ENCODE data around the gene SIRPG. TPM values are rescaled to one million over a fixed set of nuclear protein-coding genes. Genes with fewer than 3 reads are reported as not detected.

The SIRPG gene
- total RNA-seq, 1 experiment from 2014 or later = not detected

DNA sequence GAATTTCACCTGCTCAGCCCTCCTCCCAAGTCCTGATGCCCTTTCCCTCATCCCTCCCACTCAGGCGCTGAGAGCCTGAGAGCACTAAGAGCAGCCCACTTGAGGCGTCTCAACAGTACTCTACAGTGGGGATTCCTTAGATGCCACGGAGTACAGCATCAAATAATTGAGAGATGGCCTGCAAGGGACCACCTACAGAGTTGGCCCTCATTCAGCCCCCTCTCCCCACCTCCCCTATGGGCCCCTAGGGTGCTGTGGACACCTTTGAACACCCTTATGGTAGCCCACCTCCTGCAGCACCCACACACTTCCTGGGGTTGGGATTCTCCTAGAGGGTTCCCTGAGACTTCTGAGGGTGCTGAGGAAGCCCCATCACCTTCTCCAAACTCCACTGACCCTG is 37.1 kb upstream of the SIRPG start:
- no peak for DNase-seq
- no peaks in the 10 kb centered on the region for H4K20me1 ChIP-seq (ENCODE audit: insufficient read depth, low read depth, low read length)
- H3K9me2 ChIP-seq (replicated peaks; ENCODE audit: insufficient read depth, low read length) = no peaks in the 10 kb centered on the region
- H3K27ac ChIP-seq (ENCODE audit: low read length) = no peak overlapping the region
- H3K9me3 ChIP-seq (ENCODE audit: low read length) = no peaks in the 10 kb centered on the region
- H3K4me2 ChIP-seq (ENCODE audit: low read depth, low read length, poor library complexity, severe bottlenecking) = no peak overlapping the region
- no peak overlapping the region for H3K4me3 ChIP-seq (ENCODE audit: low read length)
- H3K9ac ChIP-seq (ENCODE audit: low read length) = no peak overlapping the region
- no peaks in the 10 kb centered on the region for H3K27me3 ChIP-seq (ENCODE audit: low read length)
- H3K4me1 ChIP-seq (ENCODE audit: low read length) = no peaks in the 10 kb centered on the region
- no peak overlapping the region for H2AFZ ChIP-seq (ENCODE audit: low read length)
- no peaks in the 10 kb centered on the region for H3K79me2 ChIP-seq (ENCODE audit: low read length)
- H3K36me3 ChIP-seq (ENCODE audit: insufficient read depth, low read length) = no peaks in the 10 kb centered on the region

DNA sequence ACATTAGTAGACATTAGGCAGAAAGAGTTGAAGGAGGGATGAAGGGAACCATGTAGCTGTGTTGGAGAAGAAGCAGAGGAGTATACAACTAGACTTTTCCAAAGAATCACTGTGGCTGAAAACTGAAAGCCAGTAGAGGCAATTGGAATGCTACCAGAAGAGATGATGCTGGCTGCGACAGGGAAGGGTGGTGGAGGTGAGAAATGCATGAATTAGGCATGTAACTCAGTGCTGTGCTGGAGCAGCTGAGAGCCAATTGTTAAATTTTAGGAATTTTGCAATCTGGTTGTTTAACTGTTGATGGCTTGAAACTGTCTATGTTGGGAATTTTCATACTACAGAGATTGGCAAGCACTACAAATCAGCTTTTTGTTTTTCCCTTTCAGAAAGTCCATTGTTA is 35.8 kb upstream of the SIRPG start:
- H3K9me2 ChIP-seq (replicated peaks; ENCODE audit: insufficient read depth, low read length) = no peaks in the 10 kb centered on the region
- H3K4me3 ChIP-seq (ENCODE audit: low read length) = no peak overlapping the region
- no peak overlapping the region for H3K4me2 ChIP-seq (ENCODE audit: low read depth, low read length, poor library complexity, severe bottlenecking)
- no peak overlapping the region for H3K9ac ChIP-seq (ENCODE audit: low read length)
- no peak overlapping the region for H3K27ac ChIP-seq (ENCODE audit: low read length)
- no peaks in the 10 kb centered on the region for H3K9me3 ChIP-seq (ENCODE audit: low read length)
- H2AFZ ChIP-seq (ENCODE audit: low read length) = no peak overlapping the region
- no peak for DNase-seq
- H3K27me3 ChIP-seq (ENCODE audit: low read length) = no peaks in the 10 kb centered on the region
- H4K20me1 ChIP-seq (ENCODE audit: insufficient read depth, low read depth, low read length) = no peaks in the 10 kb centered on the region
- no peaks in the 10 kb centered on the region for H3K36me3 ChIP-seq (ENCODE audit: insufficient read depth, low read length)
- H3K79me2 ChIP-seq (ENCODE audit: low read length) = no peaks in the 10 kb centered on the region
- no peaks in the 10 kb centered on the region for H3K4me1 ChIP-seq (ENCODE audit: low read length)

DNA sequence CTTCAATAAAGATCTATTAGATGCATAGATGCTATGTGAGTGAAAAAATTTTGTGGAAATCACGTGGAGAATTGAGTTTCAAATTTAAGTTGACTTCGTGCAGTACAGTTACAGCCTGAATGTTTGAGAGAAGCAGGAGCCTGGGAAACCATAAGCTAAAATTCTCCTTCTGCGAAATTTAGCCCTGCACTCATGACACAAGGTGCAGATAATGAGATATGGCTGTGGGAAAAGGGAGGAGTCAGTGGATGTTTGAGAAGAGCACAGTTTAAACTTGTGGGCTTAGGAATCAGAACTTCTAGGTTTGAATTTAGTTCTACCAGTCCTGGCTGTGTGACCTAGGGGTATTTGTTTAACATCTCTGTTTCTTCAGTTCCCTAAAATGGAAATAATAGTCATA is 32.1 kb upstream of the SIRPG start:
- Histone ChIP-seq H3K4me1 (ENCODE audit: low read length) (no peaks in the 10 kb centered on the region), H3K36me3 (ENCODE audit: insufficient read depth, low read length) (no peaks in the 10 kb centered on the region), H3K27ac (ENCODE audit: low read length) (no peak overlapping the region), H3K4me2 (ENCODE audit: low read depth, low read length, poor library complexity, severe bottlenecking) (no peak overlapping the region), H3K27me3 (ENCODE audit: low read length) (no peaks in the 10 kb centered on the region), H3K9me3 (ENCODE audit: low read length) (no peaks in the 10 kb centered on the region), H3K9me2 (replicated peaks; ENCODE audit: insufficient read depth, low read length) (no peaks in the 10 kb centered on the region), H2AFZ (ENCODE audit: low read length) (no peak overlapping the region), H3K4me3 (ENCODE audit: low read length) (no peak overlapping the region), H3K9ac (ENCODE audit: low read length) (no peak overlapping the region), H4K20me1 (ENCODE audit: insufficient read depth, low read depth, low read length) (no peaks in the 10 kb centered on the region), H3K79me2 (ENCODE audit: low read length) (no peaks in the 10 kb centered on the region)
- DNase-seq = no peak

DNA sequence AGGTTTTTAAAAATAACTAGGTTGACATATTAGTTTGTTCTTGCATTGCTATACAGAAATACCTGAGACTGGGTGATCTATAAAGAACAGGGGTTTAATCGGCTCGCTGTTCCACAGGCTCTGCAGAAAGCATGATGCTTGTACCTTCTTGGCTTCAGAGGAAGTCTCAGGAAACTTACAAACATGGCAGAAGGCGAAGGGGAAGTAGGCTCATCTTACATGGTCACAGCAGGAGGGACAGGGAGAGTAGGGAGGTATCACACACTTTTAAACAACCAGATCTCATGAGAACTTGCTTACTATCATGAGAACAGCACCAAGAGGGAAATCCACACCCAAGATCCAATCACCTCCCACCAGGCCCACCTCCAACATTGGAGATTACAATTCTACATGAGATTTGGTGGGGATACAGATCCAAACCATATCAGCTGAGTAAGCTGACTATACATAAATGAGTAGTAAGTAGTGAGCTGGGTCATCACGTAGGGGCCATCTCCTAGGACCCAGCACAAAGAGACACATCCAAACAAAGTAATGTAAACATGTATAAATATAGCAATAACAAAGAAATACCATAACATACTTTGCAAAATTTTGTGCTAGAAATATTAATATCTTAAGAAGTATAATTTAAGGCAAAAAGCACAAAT is 31.4 kb upstream of the SIRPG start:
- H3K9me3 ChIP-seq (ENCODE audit: low read length) = no peaks in the 10 kb centered on the region
- no peaks in the 10 kb centered on the region for H3K9me2 ChIP-seq (replicated peaks; ENCODE audit: insufficient read depth, low read length)
- no peaks in the 10 kb centered on the region for H3K27me3 ChIP-seq (ENCODE audit: low read length)
- no peak overlapping the region for H3K4me2 ChIP-seq (ENCODE audit: low read depth, low read length, poor library complexity, severe bottlenecking)
- H3K4me3 ChIP-seq (ENCODE audit: low read length) = no peak overlapping the region
- no peak for DNase-seq
- H3K9ac ChIP-seq (ENCODE audit: low read length) = no peak overlapping the region
- no peak overlapping the region for H3K27ac ChIP-seq (ENCODE audit: low read length)
- H4K20me1 ChIP-seq (ENCODE audit: insufficient read depth, low read depth, low read length) = no peaks in the 10 kb centered on the region
- no peak overlapping the region for H2AFZ ChIP-seq (ENCODE audit: low read length)
- no peaks in the 10 kb centered on the region for H3K79me2 ChIP-seq (ENCODE audit: low read length)
- no peaks in the 10 kb centered on the region for H3K36me3 ChIP-seq (ENCODE audit: insufficient read depth, low read length)
- H3K4me1 ChIP-seq (ENCODE audit: low read length) = no peaks in the 10 kb centered on the region

DNA sequence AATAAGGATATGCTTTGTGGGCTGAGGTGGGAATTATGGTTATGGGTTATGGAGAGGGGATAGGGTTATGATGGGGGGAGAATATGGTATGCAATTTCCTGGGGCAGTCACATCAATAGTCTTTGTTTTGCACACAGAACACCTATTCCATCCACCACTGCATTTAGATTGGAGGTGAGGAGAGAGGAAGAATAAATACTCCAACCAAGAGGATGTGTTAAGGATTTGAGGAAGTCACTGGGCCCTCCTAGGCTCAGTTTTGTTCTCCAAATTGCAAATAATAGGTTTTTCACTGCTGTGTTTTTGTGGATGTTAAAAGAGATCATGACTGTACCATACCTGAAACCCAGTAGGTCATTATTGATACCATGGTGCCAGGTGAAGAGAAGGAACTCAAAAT is 29.5 kb upstream of the SIRPG start:
- Histone ChIP-seq H3K27ac (ENCODE audit: low read length) (no peak overlapping the region), H3K4me2 (ENCODE audit: low read depth, low read length, poor library complexity, severe bottlenecking) (no peak overlapping the region), H3K9ac (ENCODE audit: low read length) (no peak overlapping the region), H3K9me2 (replicated peaks; ENCODE audit: insufficient read depth, low read length) (no peaks in the 10 kb centered on the region), H4K20me1 (ENCODE audit: insufficient read depth, low read depth, low read length) (no peaks in the 10 kb centered on the region), H2AFZ (ENCODE audit: low read length) (no peak overlapping the region), H3K4me3 (ENCODE audit: low read length) (no peak overlapping the region), H3K36me3 (ENCODE audit: insufficient read depth, low read length) (no peaks in the 10 kb centered on the region), H3K4me1 (ENCODE audit: low read length) (no peaks in the 10 kb centered on the region), H3K79me2 (ENCODE audit: low read length) (no peaks in the 10 kb centered on the region), H3K9me3 (ENCODE audit: low read length) (peaks cover 3% of the 10 kb centered on the region; the same call in 1 of the 2 replicates), H3K27me3 (ENCODE audit: low read length) (no peaks in the 10 kb centered on the region)
- no peak for DNase-seq

DNA sequence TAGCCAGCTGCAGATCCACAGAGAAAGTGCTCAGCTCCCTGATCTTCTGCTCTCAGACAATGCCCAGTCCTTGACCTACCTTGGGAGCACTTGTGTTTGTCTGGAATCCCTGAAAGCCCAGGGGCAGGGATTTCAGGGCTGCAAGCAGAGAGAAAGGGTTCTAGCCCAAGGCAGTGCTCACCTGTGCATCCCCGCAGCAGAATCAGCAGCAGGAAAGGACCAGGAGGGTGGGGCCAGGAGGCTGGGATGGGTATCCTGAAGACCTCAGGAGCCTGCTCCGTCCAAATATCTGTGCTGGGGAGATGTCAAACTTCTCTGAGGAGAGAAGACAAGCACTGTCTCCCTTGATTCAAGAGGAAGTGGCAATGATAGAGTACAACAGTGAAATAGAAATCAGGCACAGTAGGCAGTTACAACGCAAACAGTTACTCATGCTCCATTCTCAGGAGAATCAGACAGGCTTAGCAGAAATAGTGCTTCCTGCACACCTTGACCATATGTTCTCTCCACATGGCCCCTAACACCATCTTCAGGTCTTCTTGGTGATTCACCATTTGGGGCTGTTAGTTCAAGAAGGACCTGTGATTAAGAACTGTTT is 28.7 kb upstream of the SIRPG start:
- no peak for DNase-seq
- Histone ChIP-seq H4K20me1 (ENCODE audit: insufficient read depth, low read depth, low read length) (no peaks in the 10 kb centered on the region), H2AFZ (ENCODE audit: low read length) (no peak overlapping the region), H3K4me1 (ENCODE audit: low read length) (no peaks in the 10 kb centered on the region), H3K9me2 (replicated peaks; ENCODE audit: insufficient read depth, low read length) (no peaks in the 10 kb centered on the region), H3K4me3 (ENCODE audit: low read length) (no peak overlapping the region), H3K9me3 (ENCODE audit: low read length) (peaks cover 3% of the 10 kb centered on the region; the same call in 1 of the 2 replicates), H3K36me3 (ENCODE audit: insufficient read depth, low read length) (no peaks in the 10 kb centered on the region), H3K9ac (ENCODE audit: low read length) (no peak overlapping the region), H3K79me2 (ENCODE audit: low read length) (no peaks in the 10 kb centered on the region), H3K27ac (ENCODE audit: low read length) (no peak overlapping the region), H3K27me3 (ENCODE audit: low read length) (no peaks in the 10 kb centered on the region), H3K4me2 (ENCODE audit: low read depth, low read length, poor library complexity, severe bottlenecking) (no peak overlapping the region)

DNA sequence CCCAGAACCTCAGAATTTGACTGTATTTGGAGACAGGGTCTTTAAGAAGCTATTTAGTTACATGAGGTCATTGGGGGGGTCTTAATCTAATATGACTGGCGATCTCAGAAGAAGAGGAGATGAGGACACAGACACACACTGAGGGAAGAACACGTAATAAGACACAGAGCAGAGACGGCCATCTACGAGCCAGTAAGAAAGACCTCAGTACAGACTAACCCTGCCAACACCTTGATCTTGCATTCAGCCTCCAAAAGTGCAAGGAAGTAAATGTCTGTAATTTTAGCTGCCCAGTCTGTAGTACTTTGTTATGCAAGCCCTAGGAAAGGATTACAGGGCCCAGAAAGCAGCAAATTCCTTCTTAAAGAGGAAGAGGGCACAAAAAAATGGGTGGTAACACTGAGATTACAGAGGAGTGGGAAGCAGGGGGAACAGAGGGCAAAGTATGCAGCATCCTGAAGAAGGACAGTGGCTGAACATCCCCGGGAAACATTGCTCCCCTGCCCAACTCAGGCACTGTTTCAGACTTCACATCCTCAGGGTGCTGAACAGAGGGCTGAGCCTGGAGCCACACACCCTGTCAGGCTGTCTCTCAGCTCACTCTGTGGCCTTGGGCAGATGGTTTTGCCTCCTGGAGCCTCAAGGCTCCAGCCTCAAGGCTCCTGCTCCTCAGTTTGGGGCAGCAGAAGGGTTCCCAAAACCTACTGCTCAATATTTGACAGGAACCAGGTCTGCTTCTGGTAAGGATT is 27.9 kb upstream of the SIRPG start:
- Histone ChIP-seq H3K4me1 (ENCODE audit: low read length) (no peaks in the 10 kb centered on the region), H3K9ac (ENCODE audit: low read length) (no peak overlapping the region), H3K9me3 (ENCODE audit: low read length) (peaks cover 3% of the 10 kb centered on the region; the same call in 1 of the 2 replicates), H3K4me3 (ENCODE audit: low read length) (no peak overlapping the region), H3K27me3 (ENCODE audit: low read length) (no peaks in the 10 kb centered on the region), H3K4me2 (ENCODE audit: low read depth, low read length, poor library complexity, severe bottlenecking) (no peak overlapping the region), H3K79me2 (ENCODE audit: low read length) (no peaks in the 10 kb centered on the region), H4K20me1 (ENCODE audit: insufficient read depth, low read depth, low read length) (no peaks in the 10 kb centered on the region), H2AFZ (ENCODE audit: low read length) (no peak overlapping the region), H3K27ac (ENCODE audit: low read length) (no peak overlapping the region), H3K36me3 (ENCODE audit: insufficient read depth, low read length) (no peaks in the 10 kb centered on the region), H3K9me2 (replicated peaks; ENCODE audit: insufficient read depth, low read length) (no peaks in the 10 kb centered on the region)
- DNase-seq = no peak

DNA sequence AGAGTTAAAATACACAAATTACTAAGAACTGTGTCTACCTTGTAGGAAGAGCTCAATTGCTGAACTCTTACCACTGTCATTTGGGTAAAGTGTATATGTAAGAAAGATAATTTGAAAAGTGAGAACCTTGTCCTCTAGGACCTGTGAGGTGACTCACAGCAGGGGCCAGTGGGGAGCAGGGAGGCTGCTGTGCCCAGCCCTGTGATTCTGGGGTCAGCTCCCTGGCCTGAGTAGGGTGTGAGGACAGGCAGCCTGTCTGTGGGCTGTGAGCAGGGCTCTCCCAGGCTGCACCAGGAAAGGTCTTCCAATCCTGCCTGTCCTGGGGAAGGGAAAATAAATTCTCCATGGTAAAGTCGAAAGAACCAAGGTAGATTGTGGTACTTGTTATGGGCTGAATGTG is 27.3 kb upstream of the SIRPG start:
- Histone ChIP-seq H3K36me3 (ENCODE audit: insufficient read depth, low read length) (no peaks in the 10 kb centered on the region), H3K27ac (ENCODE audit: low read length) (no peak overlapping the region), H3K9me2 (replicated peaks; ENCODE audit: insufficient read depth, low read length) (no peaks in the 10 kb centered on the region), H3K4me3 (ENCODE audit: low read length) (no peak overlapping the region), H3K9me3 (ENCODE audit: low read length) (peaks cover 3% of the 10 kb centered on the region; the same call in 1 of the 2 replicates), H3K4me2 (ENCODE audit: low read depth, low read length, poor library complexity, severe bottlenecking) (no peak overlapping the region), H3K4me1 (ENCODE audit: low read length) (no peaks in the 10 kb centered on the region), H3K9ac (ENCODE audit: low read length) (no peak overlapping the region), H3K79me2 (ENCODE audit: low read length) (no peaks in the 10 kb centered on the region), H2AFZ (ENCODE audit: low read length) (no peak overlapping the region), H3K27me3 (ENCODE audit: low read length) (no peaks in the 10 kb centered on the region), H4K20me1 (ENCODE audit: insufficient read depth, low read depth, low read length) (no peaks in the 10 kb centered on the region)
- no peak for DNase-seq
